A549 (cell line): ENCODE measurements around the gene TRAK1. TPM values are rescaled to one million over a fixed set of nuclear protein-coding genes. Genes with fewer than 3 reads are reported as not detected.

ENCODE experiments used
- ATAC-seq, 2 experiments: fragments of 200-7000 bp in 1 of 2; fragments of >200 bp in 1 of 2; cut with Nextera tagmentation in 1 of 2; cut with Tn5 transposase in 1 of 2; 3 replicates each; pipeline versions ENCODE4 v1.8.0 to v1.9.1; 2018 to 2020; ENCODE audit warnings: mild to moderate bottlenecking in 1 of 2, moderate library complexity in 1 of 2
- CTCF ChIA-PET: fragments of 300-600 bp; sonication (Branson Sonifier 250); formaldehyde crosslinking; extraction: SDS; loops from one replicate; lab custom pipeline; 2021; ENCODE audit warnings: antibody characterized with exemption, inconsistent platforms; lab: Yijun Ruan, JAX
- POLR2A ChIA-PET: fragments of 350-600 bp; formaldehyde crosslinking; extraction: SDS; loops from one replicate; lab custom pipeline; 2021; ENCODE audit warnings: antibody characterized with exemption, inconsistent platforms; lab: Yijun Ruan, JAX
- DNase-seq, 2 experiments: peaks; one replicate each; pipeline versions ENCODE4 v3.0.0 to v3.0.0-alpha.2; 2011 to 2016; ENCODE audit warnings: low read depth in 1 of 2, low spot score in 1 of 2
- FAIRE-seq: peaks from 2 replicates; lab custom pipeline; 2011; peaks lifted over from hg19 to GRCh38; lab: Jason Lieb, UNC
- H3K27ac ChIP-seq, 2 experiments: fragments of >200 bp; sonication (Bioruptor Twin); formaldehyde crosslinking; 3 replicates each; pipeline ENCODE4 v1.5.1; 2016 to 2017
- H3K4me1 ChIP-seq: fragments of >200 bp; sonication (Bioruptor Twin); formaldehyde crosslinking; 3 replicates; pipeline ENCODE4 v1.6.1; 2016
- H3K4me2 ChIP-seq: fragments of >200 bp; sonication (Bioruptor Twin); formaldehyde crosslinking; 3 replicates; pipeline ENCODE4 v1.6.1; 2016
- H3K4me3 ChIP-seq: fragments of >200 bp; sonication (Bioruptor Twin); formaldehyde crosslinking; 3 replicates; pipeline ENCODE4 v1.5.1; 2016
- H3K9me3 ChIP-seq: fragments of >200 bp; sonication (Bioruptor Twin); formaldehyde crosslinking; 3 replicates; pipeline ENCODE4 v1.6.1; 2016
- CEBPB ChIP-seq, 2 experiments: fragments of >200 bp in 1 of 2; sonication (Bioruptor Twin) in 1 of 2; formaldehyde crosslinking in 1 of 2; IDR thresholded peaks; 2 replicates each; pipeline ENCODE4 v1.6.1; 2012 to 2016
- CHD4 ChIP-seq: fragments of 200-600 bp; sonication (generic); IDR thresholded peaks from 2 replicates; pipeline ENCODE4 v1.6.1; 2016; ENCODE audit warnings: antibody characterized with exemption, mild to moderate bottlenecking, borderline replicate concordance
- ESRRA ChIP-seq: fragments of 150-350 bp; IDR thresholded peaks from 2 replicates; pipeline ENCODE4 v1.6.1; 2014; ENCODE audit warnings: mild to moderate bottlenecking, low read length, borderline replicate concordance
- GATA3 ChIP-seq: IDR thresholded peaks from 2 replicates; pipeline ENCODE4 v1.6.1; 2012; ENCODE audit warnings: borderline replicate concordance
- HEYL ChIP-seq: fragments of 250-450 bp; sonication (Bioruptor Pico); IDR thresholded peaks from 2 replicates; pipeline ENCODE4 v1.8.0; 2021; ENCODE audit warnings: mild to moderate bottlenecking, moderate library complexity
- HOXB5 ChIP-seq: fragments of 250-450 bp; sonication (Bioruptor Pico); IDR thresholded peaks from 2 replicates; pipeline ENCODE4 v1.5.0; 2020; ENCODE audit warnings: mild to moderate bottlenecking, moderate library complexity
- JUNB ChIP-seq: fragments of >200 bp; sonication (Bioruptor Twin); formaldehyde crosslinking; IDR thresholded peaks from 2 replicates; pipeline ENCODE4 v1.6.1; 2016
- KDM1A ChIP-seq: fragments of 200-600 bp; sonication (generic); IDR thresholded peaks from 2 replicates; pipeline ENCODE4 v1.6.1; 2016; ENCODE audit warnings: low read depth, mild to moderate bottlenecking
- KDM5A ChIP-seq: fragments of 200-600 bp; sonication (generic); IDR thresholded peaks from 2 replicates; pipeline ENCODE4 v1.6.1; 2016; ENCODE audit warnings: antibody characterized with exemption, mild to moderate bottlenecking
- MAX ChIP-seq: IDR thresholded peaks from 2 replicates; pipeline ENCODE4 v1.6.1; 2012
- NPAS2 ChIP-seq: fragments of 250-450 bp; sonication (Bioruptor Pico); IDR thresholded peaks from 2 replicates; pipeline ENCODE4 v1.8.0; 2022; ENCODE audit warnings: mild to moderate bottlenecking, moderate library complexity, borderline replicate concordance
- NR3C1 ChIP-seq: fragments of >200 bp; sonication (Bioruptor Twin); formaldehyde crosslinking; IDR thresholded peaks from 3 replicates; pipeline ENCODE4 v1.6.1; 2017
- PHF8 ChIP-seq: fragments of 200-600 bp; sonication (generic); IDR thresholded peaks from 2 replicates; pipeline ENCODE4 v1.6.1; 2016; ENCODE audit warnings: low read depth, mild to moderate bottlenecking, antibody characterized with exemption, moderate library complexity, borderline replicate concordance
- RAD21 ChIP-seq, 2 experiments: fragments of >200 bp in 1 of 2; sonication (Bioruptor Twin) in 1 of 2; formaldehyde crosslinking in 1 of 2; IDR thresholded peaks in 1 of 2; conservative IDR thresholded peaks in 1 of 2; 2 replicates in 1 of 2; 3 replicates in 1 of 2; pipeline ENCODE4 v1.6.1; 2012 to 2018; ENCODE audit warnings: inconsistent platforms in 1 of 2
- REST ChIP-seq: fragments of 200-600 bp; sonication (generic); IDR thresholded peaks from 2 replicates; pipeline ENCODE4 v1.6.1; 2016; ENCODE audit warnings: antibody characterized with exemption, mild to moderate bottlenecking, moderate library complexity
- SREBF2 ChIP-seq: fragments of 450-650 bp; IDR thresholded peaks from 2 replicates; pipeline ENCODE4 v1.6.1; 2014; ENCODE audit warnings: mild to moderate bottlenecking, moderate library complexity
- TFCP2L1 ChIP-seq: fragments of 250-450 bp; sonication (Bioruptor Pico); IDR thresholded peaks from 2 replicates; pipeline ENCODE4 v1.5.0; 2021; ENCODE audit warnings: mild to moderate bottlenecking
- TP53 ChIP-seq: fragments of 250-450 bp; sonication (Bioruptor Pico); IDR thresholded peaks from 2 replicates; pipeline ENCODE4 v1.5.0; 2021; ENCODE audit warnings: mild to moderate bottlenecking, moderate library complexity
- USF2 ChIP-seq: fragments of 450-650 bp; IDR thresholded peaks from 2 replicates; pipeline ENCODE4 v1.6.1; 2014; ENCODE audit warnings: antibody characterized with exemption
- WGBS: methylation state at CpG from one replicate; pipeline ENCODE4 v1.1.6; 2017; ENCODE audit errors: missing lambda C conversion rate; 5-methylcytosine and 5-hydroxymethylcytosine counted together
- polyA plus RNA-seq, 4 experiments: library from polyadenylated mRNA; depleted of rRNA in 3 of 4; stranded (reverse); fragments of >200 nt; fragmentation: RNase III in 1 of 4; extraction: RNeasy Plus Mini Kit Qiagen cat#74134 plus additional on column Dnase treatment in 1 of 4; gene quantifications; 2 replicates in 3 of 4; 3 replicates in 1 of 4; pipeline ENCODE4 v1.2.3, GENCODE V29; 2011 to 2017
- TF ChIP-seq, protein P1 (sequence below): IDR thresholded peaks from 2 replicates; pipeline ENCODE4 v1.6.1; 2012
- TF ChIP-seq, protein P2 (sequence below): fragments of 250-450 bp; sonication (Bioruptor Pico); IDR thresholded peaks from 2 replicates; pipeline ENCODE4 v1.5.0; 2020; ENCODE audit warnings: low read depth, mild to moderate bottlenecking, moderate library complexity

TRAK1 gene
- polyA plus RNA-seq, 2 of the 4 experiments (the other 2 are of a cell fraction), result 12.2 to 22.3 TPM

DNA sequence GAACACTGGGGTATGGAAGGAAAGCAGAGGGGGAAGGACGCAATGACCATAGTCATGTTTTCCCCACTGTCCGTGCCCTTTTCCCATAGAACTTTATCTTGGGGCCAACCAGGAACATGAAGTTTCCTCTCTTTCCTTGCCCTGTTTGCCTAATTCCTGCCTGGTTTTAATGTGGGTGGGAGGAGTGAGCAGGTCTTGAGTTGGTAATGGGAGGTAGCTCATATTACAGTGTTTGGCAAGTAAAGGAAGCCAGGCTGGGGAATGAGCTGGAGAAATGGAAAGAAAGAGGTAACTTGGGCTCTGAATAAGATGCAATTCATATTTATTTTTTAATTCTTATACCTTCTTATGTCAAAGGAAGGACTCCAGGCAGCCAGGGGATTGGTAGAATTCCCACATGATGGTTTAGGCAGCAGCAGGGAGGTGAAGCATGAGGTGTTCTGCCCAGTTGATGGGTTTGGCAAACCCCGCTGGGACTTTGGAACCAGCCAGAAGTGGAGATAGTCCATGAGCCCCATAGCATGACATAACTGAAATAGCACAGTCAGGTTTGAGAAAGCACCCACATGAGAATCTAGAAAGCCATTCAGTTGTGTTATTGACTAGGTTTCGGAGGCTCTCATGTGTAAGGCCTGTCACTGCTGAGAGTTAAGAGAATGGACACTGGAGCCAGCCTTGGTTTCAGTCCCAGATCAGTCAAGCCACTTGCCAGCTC lies 114.8 kb downstream of the TRAK1 start:
- H3K4me3 ChIP-seq, result no peak overlapping the region
- 99% methylated on average over 4 of the region's 4 CpGs for WGBS
- ChIA-PET CTCF (interaction anchor here (0.8 to 2.6 kb wide), 3 partner anchors 14 to 89 kb away, joined by 3 to 24 read pairs (median 4); no protein-coding TSS in a partner anchor), POLR2A (no interaction called here)
- H3K27ac ChIP-seq, result no peak overlapping the region
- no peaks in the 10 kb centered on the region for H3K4me1 ChIP-seq
- no peaks in the 10 kb centered on the region for H3K9me3 ChIP-seq
- ATAC-seq, result no peak
- FAIRE-seq, result no peak
- DNase-seq, result no peak
- no peak overlapping the region for H3K4me2 ChIP-seq
- TF ChIP-seq TP53 (CRISPR knock-in tag) (no peak), HEYL (CRISPR knock-in tag) (no peak), REST (no peak), USF2 (no peak), NR3C1 (no peak), PHF8 (no peak), JUNB (no peak), KDM1A (no peak), HOXB5 (CRISPR knock-in tag) (no peak), CEBPB (IDR thresholded peaks at IDR 0.05) (no peak), TFCP2L1 (CRISPR knock-in tag) (no peak), ESRRA (no peak), NPAS2 (CRISPR knock-in tag) (no peak), MAX (no peak), KDM5A (no peak), RAD21 (conservative IDR thresholded peaks at IDR 0.05 in 1 of 2, IDR thresholded peaks at IDR 0.05 in 1 of 2) (no peak)
- TF ChIP-seq, protein P1, sequence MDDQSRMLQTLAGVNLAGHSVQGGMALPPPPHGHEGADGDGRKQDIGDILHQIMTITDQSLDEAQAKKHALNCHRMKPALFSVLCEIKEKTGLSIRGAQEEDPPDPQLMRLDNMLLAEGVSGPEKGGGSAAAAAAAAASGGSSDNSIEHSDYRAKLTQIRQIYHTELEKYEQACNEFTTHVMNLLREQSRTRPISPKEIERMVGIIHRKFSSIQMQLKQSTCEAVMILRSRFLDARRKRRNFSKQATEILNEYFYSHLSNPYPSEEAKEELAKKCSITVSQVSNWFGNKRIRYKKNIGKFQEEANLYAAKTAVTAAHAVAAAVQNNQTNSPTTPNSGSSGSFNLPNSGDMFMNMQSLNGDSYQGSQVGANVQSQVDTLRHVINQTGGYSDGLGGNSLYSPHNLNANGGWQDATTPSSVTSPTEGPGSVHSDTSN, result no peak

DNA sequence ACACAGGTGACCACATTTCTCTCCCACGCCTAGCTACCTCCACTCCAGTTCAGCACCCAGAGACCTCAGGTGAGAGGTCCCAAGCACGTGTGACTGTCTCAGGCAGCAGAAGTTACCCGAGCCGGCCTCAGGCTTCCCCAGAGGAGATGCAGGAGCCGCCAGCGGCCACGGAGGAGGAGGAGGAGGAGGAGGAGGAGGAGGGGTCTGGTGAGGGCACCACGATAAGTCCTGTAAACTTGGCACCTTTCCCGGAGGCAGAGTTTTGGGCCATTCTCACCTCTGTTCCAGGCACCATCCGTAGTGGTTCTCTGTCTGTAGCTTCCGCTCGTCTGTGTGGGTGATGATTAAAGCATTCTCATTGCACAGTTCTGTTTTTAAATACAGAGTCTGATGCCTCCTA lies 118.8 kb downstream of the TRAK1 start:
- no peak for TF ChIP-seq SREBF2
- no peak for TF ChIP-seq CHD4
- TF ChIP-seq GATA3, result no peak
- TF ChIP-seq, protein P2, sequence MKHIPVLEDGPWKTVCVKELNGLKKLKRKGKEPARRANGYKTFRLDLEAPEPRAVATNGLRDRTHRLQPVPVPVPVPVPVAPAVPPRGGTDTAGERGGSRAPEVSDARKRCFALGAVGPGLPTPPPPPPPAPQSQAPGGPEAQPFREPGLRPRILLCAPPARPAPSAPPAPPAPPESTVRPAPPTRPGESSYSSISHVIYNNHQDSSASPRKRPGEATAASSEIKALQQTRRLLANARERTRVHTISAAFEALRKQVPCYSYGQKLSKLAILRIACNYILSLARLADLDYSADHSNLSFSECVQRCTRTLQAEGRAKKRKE (CRISPR knock-in tag), result no peak
- 98% methylated on average over 6 of the region's 12 CpGs for WGBS
- ATAC-seq (no peak), FAIRE-seq (no peak), DNase-seq (no peak)
- ChIA-PET POLR2A (no interaction called here), CTCF (interaction anchor here (1.4 kb wide), 1 partner anchor 19 kb away, joined by 4 read pairs; no protein-coding TSS in a partner anchor)
- Histone ChIP-seq H3K4me1 (no peaks in the 10 kb centered on the region), H3K27ac (no peak overlapping the region), H3K4me3 (no peak overlapping the region), H3K9me3 (no peaks in the 10 kb centered on the region), H3K4me2 (no peak overlapping the region)
